ENCODE measurements around the gene SERTAD2.

DNA sequence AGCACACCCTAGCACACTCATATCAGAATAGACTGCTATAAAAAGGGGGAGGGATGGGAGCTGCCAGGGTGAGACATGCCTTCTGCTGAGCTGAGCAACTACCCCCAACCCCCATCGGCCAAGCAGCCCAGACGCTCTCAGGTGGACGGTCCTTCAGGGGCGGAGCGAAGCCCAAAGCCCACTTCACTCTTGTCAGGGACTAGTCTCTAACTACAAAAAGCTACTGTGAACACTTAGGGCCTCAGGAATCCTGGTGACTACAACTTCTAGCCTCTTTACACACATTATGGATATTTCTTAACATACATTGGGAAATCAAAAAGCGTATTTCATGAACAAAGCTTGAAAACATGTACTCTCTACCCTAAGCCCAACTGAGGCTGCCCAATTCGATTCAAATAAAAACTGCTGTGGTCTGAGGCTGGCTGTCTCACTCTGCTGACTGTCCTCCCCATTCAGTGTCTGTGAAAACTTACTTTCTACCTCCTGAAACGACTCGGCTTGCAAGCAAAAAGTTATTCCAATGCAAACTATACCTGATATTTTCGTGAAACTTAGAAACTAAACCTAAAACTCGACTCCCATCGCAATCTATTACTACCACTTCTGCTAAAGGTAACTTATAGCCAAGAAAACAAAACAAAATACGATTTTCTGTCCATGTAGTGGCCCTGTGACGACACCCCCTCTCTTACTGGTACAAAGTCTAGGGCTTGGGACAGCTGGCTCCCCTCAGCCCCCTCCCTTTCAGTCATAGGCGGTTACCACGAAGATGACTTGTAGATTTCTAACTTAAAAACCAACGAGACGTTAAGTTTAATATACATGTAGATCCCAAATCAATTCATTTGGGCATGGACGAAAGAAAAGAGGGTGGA is 1.2 kb downstream of the SERTAD2 start:
- TF ChIP-seq, protein P1, sequence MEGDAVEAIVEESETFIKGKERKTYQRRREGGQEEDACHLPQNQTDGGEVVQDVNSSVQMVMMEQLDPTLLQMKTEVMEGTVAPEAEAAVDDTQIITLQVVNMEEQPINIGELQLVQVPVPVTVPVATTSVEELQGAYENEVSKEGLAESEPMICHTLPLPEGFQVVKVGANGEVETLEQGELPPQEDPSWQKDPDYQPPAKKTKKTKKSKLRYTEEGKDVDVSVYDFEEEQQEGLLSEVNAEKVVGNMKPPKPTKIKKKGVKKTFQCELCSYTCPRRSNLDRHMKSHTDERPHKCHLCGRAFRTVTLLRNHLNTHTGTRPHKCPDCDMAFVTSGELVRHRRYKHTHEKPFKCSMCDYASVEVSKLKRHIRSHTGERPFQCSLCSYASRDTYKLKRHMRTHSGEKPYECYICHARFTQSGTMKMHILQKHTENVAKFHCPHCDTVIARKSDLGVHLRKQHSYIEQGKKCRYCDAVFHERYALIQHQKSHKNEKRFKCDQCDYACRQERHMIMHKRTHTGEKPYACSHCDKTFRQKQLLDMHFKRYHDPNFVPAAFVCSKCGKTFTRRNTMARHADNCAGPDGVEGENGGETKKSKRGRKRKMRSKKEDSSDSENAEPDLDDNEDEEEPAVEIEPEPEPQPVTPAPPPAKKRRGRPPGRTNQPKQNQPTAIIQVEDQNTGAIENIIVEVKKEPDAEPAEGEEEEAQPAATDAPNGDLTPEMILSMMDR (IDR thresholded peaks at IDR 0.05; ENCODE audit: insufficient read depth, low read depth, low read length): no peak
- TF ChIP-seq EZH2 (IDR thresholded peaks at IDR 0.05; ENCODE audit: insufficient read depth, low read length): no peak

All from astrocyte (in vitro differentiated cells and primary cell).